Measurements from ENCODE around the gene NLK.
"Not testable (repeated sequence)": the region's sequence is repeated elsewhere in the genome, so short reads cannot be mapped to it uniquely, and the experiment has no call there.

GRCh38 chr17:28231624-28232023 is 189.1 kb downstream of the NLK start:
- TF ChIP-seq CTCF (conservative IDR thresholded peaks at IDR 0.05; ENCODE audit: low read depth, low read length); USF2 (IDR thresholded peaks at IDR 0.05; ENCODE audit: low read depth, low read length); MXI1 (IDR thresholded peaks at IDR 0.05; ENCODE audit: borderline replicate concordance, low read depth, low read length); ELK1 (IDR thresholded peaks at IDR 0.05; ENCODE audit: borderline replicate concordance, low read depth, low read length); SMC3 (IDR thresholded peaks at IDR 0.05; ENCODE audit: low read depth, low read length); CHD1 (IDR thresholded peaks at IDR 0.05; ENCODE audit: low read depth, low read length); MAFK (IDR thresholded peaks at IDR 0.05; ENCODE audit: low read depth, low read length); POLR2A (IDR thresholded peaks at IDR 0.05; ENCODE audit: low read depth, low read length); RAD21 (IDR thresholded peaks at IDR 0.05; ENCODE audit: low read length): not testable (repeated sequence)

Measured in IMR-90 (cell line).